GM13977 (cell line): Measurements from ENCODE around the gene PTMS.
A peak's percentile ranks its signal among the peaks of the same experiment; 100 is the strongest.
"Not testable (repeated sequence)": the region's sequence is repeated elsewhere in the genome, so short reads cannot be mapped to it uniquely, and the experiment has no call there.

Experiments
- DNase-seq: peaks from one replicate; pipeline ENCODE4 v3.0.0; 2012; ENCODE audit warnings: low spot score
- in situ Hi-C: fragments of 300-500 bp; cut with MboI; formaldehyde crosslinking; loops from one replicate; pipeline ENCODE4 v1.12.0; 2022; ENCODE audit warnings: low sequenced_read_pairs, low pct_unique_long_range_greater_than_20kb, mixed read lengths, inconsistent platforms; ENCODE audit not compliant: unreplicated experiment
- TF ChIP-seq, protein P1 (sequence below): IDR thresholded peaks from 2 replicates; pipeline ENCODE4 v1.5.1; 2012; ENCODE audit warnings: mild to moderate bottlenecking, control low read depth; ENCODE audit not compliant: insufficient read depth; ENCODE audit errors: extremely low read depth, missing control alignments

The PTMS gene

DNA sequence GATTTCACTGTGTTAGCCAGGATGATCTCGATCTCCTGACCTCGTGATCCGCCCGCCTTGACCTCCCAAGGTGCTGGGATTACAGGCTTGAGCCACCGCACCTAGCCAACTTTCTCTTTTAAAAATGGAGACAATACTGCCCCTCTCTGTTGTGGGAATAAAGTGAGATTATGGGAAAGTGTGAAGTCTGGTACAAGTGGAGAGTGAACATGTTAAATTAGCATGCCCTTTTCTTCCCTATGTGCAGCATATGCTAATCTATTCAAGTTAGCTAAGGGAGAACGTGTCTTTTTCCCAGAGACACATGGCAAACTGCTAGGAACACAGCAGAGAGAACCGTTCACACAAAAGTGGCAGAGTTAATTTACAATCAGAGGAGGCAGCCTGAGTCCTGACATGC is 40.8 kb upstream of the PTMS start:
- TF ChIP-seq, protein P1, sequence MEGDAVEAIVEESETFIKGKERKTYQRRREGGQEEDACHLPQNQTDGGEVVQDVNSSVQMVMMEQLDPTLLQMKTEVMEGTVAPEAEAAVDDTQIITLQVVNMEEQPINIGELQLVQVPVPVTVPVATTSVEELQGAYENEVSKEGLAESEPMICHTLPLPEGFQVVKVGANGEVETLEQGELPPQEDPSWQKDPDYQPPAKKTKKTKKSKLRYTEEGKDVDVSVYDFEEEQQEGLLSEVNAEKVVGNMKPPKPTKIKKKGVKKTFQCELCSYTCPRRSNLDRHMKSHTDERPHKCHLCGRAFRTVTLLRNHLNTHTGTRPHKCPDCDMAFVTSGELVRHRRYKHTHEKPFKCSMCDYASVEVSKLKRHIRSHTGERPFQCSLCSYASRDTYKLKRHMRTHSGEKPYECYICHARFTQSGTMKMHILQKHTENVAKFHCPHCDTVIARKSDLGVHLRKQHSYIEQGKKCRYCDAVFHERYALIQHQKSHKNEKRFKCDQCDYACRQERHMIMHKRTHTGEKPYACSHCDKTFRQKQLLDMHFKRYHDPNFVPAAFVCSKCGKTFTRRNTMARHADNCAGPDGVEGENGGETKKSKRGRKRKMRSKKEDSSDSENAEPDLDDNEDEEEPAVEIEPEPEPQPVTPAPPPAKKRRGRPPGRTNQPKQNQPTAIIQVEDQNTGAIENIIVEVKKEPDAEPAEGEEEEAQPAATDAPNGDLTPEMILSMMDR = no peak
- DNase-seq = no peak
- in situ Hi-C loops = no loop called here

DNA sequence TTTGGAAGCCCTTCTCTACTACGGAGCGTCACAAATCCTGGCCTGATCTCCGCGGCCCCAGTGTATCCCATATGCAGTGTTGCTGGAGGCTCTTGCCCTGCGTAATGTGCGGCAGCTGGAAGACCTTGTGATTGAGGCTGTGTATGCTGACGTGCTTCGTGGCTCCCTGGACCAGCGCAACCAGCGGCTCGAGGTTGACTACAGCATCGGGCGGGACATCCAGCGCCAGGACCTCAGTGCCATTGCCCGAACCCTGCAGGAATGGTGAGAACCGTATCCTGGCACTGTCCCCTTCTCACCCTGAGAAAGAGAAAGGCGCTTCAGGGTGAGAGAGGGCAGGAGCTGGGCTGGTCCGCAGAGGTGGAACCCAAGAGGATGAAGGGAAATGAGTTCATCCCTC is 37.0 kb upstream of the PTMS start:
- in situ Hi-C loops = no loop called here
- TF ChIP-seq, protein P1 = no peak
- DNase-seq = no peak

DNA sequence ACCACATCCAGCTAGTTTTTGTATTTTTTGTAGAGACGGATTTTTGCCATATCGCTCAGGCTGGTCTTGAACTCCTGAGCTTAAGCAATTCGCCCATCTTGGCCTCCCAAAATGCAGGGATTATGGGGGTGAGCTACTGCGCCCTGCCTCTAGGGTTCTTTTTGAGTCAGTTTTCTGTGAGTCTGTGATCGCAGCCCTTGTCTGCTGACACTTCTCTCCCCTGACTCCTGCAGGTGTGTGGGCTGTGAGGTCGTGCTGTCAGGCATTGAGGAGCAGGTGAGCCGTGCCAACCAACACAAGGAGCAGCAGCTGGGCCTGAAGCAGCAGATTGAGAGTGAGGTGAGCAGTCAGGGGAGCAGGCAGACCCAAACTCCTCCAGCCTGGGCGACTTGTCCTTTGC is 36.0 kb upstream of the PTMS start:
- no peak for DNase-seq
- TF ChIP-seq, protein P1 = no peak
- in situ Hi-C loops = no loop called here

DNA sequence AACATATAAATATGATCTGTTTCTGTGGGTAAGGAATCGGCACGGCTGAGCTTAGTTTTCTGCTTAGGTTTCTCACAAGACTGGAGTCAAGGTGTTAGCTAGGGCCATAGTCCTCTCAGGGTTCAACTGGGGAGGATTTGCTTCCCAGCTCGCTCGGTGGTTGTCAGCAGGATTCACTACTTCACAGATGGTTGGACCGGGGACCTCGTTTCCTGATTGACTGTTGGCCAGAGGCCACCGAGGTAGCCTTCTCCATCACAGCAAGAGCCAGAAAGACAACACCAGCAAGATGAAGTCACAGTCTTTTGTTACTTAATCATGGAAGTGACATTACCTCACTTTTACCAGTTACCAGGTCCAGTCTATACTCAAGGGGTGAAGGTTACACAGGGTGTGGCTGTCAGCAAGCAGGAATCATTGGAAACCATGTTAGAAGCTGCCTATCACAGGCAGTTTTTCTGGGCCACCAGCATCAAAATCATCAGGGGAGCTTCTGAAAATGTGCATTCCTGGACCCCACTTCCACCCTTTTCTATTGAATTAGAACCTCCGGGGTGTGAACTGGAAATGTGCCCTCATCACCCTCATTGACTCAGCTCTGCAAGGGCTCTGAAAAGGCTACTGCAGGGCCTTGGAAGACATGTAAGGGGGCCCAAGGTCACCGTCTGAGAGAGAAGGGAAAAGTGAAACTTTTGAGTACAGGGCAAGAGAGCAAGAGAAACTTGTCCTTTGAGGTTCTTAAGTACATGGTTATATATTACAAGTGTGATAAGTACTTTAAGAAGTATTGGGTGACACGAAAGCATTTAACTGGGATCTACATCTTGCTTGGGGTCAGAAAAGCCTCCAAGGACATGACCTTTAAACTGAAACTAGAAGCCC is 31.4 kb upstream of the PTMS start:
- DNase-seq = no peak
- in situ Hi-C loops = no loop called here
- TF ChIP-seq, protein P1 = no peak

DNA sequence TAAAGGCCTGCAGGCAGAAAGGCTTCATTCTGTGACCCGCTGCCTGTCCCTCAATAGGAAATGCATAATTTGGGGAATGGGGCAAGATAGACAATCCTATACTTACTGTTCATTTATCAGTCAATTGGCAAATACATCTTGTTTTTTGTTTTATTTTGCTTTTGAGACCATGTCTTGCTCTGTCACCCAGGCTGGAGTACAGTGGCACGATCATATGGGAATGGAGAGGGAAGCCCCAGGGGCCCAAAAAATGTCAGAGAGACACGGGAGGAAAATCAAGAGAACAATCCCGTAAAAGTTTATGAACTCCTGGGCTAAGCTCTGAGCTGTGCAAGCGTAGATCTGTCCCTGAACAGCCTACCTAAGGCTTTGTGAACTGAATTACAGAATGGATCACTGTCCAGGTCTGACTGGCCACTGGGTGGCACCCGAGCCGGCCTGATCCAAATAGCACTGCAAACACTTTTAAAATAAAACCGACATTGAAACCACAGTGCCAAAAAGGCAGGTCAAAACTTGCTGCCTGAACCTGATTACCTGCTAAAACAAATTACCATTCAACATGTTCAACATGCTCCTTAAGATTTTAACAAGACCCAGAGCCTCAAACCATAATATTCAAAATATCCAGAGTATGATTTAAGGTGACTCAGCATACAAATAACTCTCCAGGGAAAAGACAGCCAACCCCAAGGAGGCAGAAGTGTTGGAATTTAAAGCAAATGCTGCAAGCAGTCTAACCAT is 30.5 kb upstream of the PTMS start:
- peak; percentile 67 for DNase-seq
- TF ChIP-seq, protein P1 = peak; percentile 68

DNA sequence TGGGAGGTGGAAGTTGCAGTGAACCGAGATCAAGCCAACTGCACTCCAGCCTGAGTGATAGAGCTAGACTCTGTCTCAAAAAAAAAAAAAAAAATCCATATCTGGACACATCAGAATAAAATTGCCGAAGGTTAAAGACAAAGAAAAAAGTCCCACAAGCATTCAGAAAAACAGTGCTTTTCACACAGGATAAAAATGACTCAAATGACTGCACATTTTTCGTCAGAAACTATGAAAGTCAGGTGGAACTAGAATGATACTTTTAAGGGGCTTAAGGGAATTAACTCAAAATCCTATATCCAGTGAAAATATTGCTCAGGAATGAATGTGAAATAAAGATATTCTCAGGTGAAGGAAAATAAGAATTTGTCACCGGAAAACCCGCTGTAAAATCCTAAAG is 29.4 kb upstream of the PTMS start:
- TF ChIP-seq, protein P1 = no peak
- in situ Hi-C loops = no loop called here
- DNase-seq = no peak

More for the DNA sequence above, 30.5 kb upstream of the PTMS start:
- in situ Hi-C loops = no loop called here

DNA sequence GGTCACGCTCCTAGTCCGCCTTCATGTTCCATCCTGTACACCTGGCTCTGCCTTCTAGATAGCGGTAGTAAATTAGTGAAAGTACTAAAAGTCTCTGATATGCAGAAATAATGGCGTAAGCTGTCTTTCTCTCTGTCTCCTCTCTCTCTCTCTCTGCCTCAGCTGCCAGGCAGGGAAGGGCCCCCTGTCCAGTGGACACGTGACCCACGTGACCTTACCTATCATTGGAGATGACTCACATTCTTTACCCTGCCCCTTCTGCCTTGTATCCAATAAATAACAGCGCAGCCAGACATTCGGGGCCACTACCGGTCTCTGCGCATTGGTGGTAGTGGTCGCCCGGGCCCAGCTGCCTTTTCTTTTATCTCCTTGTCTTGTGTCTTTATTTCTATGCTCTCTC is 24.1 kb upstream of the PTMS start:
- DNase-seq, in situ Hi-C loops: not testable (repeated sequence)
